ENCODE data around the gene JAG2. TPM values are rescaled to one million over a fixed set of nuclear protein-coding genes. Genes with fewer than 3 reads are reported as not detected.

JAG2 gene
- total and polyA plus RNA-seq, 2 of the 4 experiments (the other 2 are of a cell fraction), result 0.18 to 0.58 TPM

- Histone ChIP-seq H2AK9ac (replicated peaks; ENCODE audit: low read depth, low read length, poor library complexity) (no peak overlapping the region), H3K27me3 (ENCODE audit: control insufficient read depth, insufficient read depth, low read length) (no peaks in the 10 kb centered on the region), H2BK5ac (ENCODE audit: low read depth, low read length, poor library complexity, severe bottlenecking) (no peak overlapping the region), H2BK15ac (ENCODE audit: low read depth, low read length) (no peak overlapping the region), H3K9me1 (ENCODE audit: insufficient read depth, low read length) (peaks cover 10% of the 10 kb centered on the region), H3K4me2 (ENCODE audit: low read depth, low read length) (no peak overlapping the region), H4K91ac (ENCODE audit: insufficient read depth, low read depth, low read length) (no peak overlapping the region), H3K9ac (ENCODE audit: low read depth, low read length) (no peak overlapping the region), H3K4me3 (ENCODE audit: insufficient read depth, low read depth, low read length) (no peak overlapping the region), H2BK20ac (ENCODE audit: low read depth, low read length) (no peak overlapping the region), H3K14ac (replicated peaks; ENCODE audit: low read depth, low read length) (no peak overlapping the region), H3K23ac (ENCODE audit: low read depth, low read length) (no peak overlapping the region), H3K27ac (ENCODE audit: insufficient read depth, low read length) (no peak overlapping the region), H3K56ac (ENCODE audit: extremely low read depth, insufficient read depth, low read length) (no peak overlapping the region), H4K5ac (ENCODE audit: low read depth, low read length) (no peak overlapping the region), H2AK5ac (ENCODE audit: low read depth, low read length) (no peak overlapping the region), H3K18ac (ENCODE audit: low read depth, low read length) (no peak overlapping the region), H3K4me1 (ENCODE audit: control insufficient read depth, insufficient read depth, low read length) (no peaks in the 10 kb centered on the region), H4K8ac (ENCODE audit: low read depth in 2 of 2, low read length in 2 of 2) (no peak overlapping the region), H2BK120ac (ENCODE audit: low read depth, low read length) (no peak overlapping the region), H2AFZ (replicated peaks; ENCODE audit: low read length, poor library complexity) (no peak overlapping the region), H3K9me3 (ENCODE audit: control insufficient read depth, insufficient read depth, low read length) (no peaks in the 10 kb centered on the region), H3K36me3 (ENCODE audit: control insufficient read depth, insufficient read depth, low read length) (peaks cover 25% of the 10 kb centered on the region), H3K79me1 (ENCODE audit: low read depth in 1 of 2, low read length in 2 of 2) (peaks cover 9 to 14% of the 10 kb centered on the region in 2 experiments; a peak in 3 of 4 replicates), H3K4ac (ENCODE audit: low read depth, low read length) (no peak overlapping the region), H4K20me1 (ENCODE audit: insufficient read depth, low read length) (peaks cover 14% of the 10 kb centered on the region)
- in situ Hi-C loops (cut with MboI; ENCODE audit: low sequenced_read_pairs), result no loop called here
- no peak for DNase-seq
- no peak for ATAC-seq (ENCODE audit: low read depth)
- intact Hi-C loops (cut with micrococcal nuclease), result no loop called here
- CTCF ChIA-PET, result no interaction called here
- dilution Hi-C loops (cut with HindIII; ENCODE audit: low sequenced_read_pairs, unreplicated experiment), result no loop called here
- POLR2A ChIA-PET (ENCODE audit: unreplicated experiment), result no interaction called here
- no TSS peak for BruUV-seq (replicated peaks)
- 96% methylated on average over 5 of the region's 9 CpGs; no CpG with 5 or more reads in 1 of the 2 experiments for WGBS, 2 experiments (ENCODE audit: extremely low coverage in 2 of 2, insufficient read length in 1 of 2)
- no peak for TF ChIP-seq RAD21 (IDR thresholded peaks at IDR 0.05; ENCODE audit: low read length)
- TF ChIP-seq, protein P1, sequence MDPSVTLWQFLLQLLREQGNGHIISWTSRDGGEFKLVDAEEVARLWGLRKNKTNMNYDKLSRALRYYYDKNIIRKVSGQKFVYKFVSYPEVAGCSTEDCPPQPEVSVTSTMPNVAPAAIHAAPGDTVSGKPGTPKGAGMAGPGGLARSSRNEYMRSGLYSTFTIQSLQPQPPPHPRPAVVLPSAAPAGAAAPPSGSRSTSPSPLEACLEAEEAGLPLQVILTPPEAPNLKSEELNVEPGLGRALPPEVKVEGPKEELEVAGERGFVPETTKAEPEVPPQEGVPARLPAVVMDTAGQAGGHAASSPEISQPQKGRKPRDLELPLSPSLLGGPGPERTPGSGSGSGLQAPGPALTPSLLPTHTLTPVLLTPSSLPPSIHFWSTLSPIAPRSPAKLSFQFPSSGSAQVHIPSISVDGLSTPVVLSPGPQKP (IDR thresholded peaks at IDR 0.05; ENCODE audit: borderline replicate concordance, low read depth, low read length), result no peak
- no peak for TF ChIP-seq NFE2L2 (IDR thresholded peaks at IDR 0.05; ENCODE audit: low read depth, low read length)
- no peak for TF ChIP-seq MXI1 (IDR thresholded peaks at IDR 0.05; ENCODE audit: borderline replicate concordance, low read depth, low read length)
Measured at GRCh38 chr14:105211758-105212089, 43.1 kb upstream of the JAG2 start.

Measured in IMR-90 (cell line).